ENCODE results near the gene METTL2B. TPM values are rescaled to one million over a fixed set of nuclear protein-coding genes. Genes with fewer than 3 reads are reported as not detected.
"Not testable (repeated sequence)": the region's sequence is repeated elsewhere in the genome, so short reads cannot be mapped to it uniquely, and the experiment has no call there.

Gene METTL2B
- total RNA-seq, 2 donors from 2014 or later: 16.2 to 28.9 TPM

GRCh38 chr7:128497405-128497804, 20.9 kb downstream of the METTL2B start:
- Histone ChIP-seq H3K27me3 (replicated peaks; ENCODE audit: insufficient read depth) (no peaks in the 10 kb centered on the region), H3K36me3 (no peaks in the 10 kb centered on the region), H3K27ac (no peak overlapping the region), H3K4me3 (no peak overlapping the region), H3K9me3 (no peaks in the 10 kb centered on the region), H3K4me1 (replicated peaks) (no peaks in the 10 kb centered on the region)
- TF ChIP-seq POLR2AphosphoS5 (IDR thresholded peaks at IDR 0.05) (no peak), CTCF (IDR thresholded peaks at IDR 0.05) (no peak), POLR2A (IDR thresholded peaks at IDR 0.05) (no peak)
- 90% methylated on average over 9 of the region's 9 CpGs for WGBS
- intact Hi-C loops (cut with DNase I): no loop called here
- no peak for DNase-seq (ENCODE audit: low spot score)

- intact Hi-C loops (cut with DNase I); H3K27me3 ChIP-seq (replicated peaks; ENCODE audit: insufficient read depth); H3K4me3 ChIP-seq; H3K36me3 ChIP-seq; H3K9me3 ChIP-seq; DNase-seq (ENCODE audit: low spot score); H3K4me1 ChIP-seq (replicated peaks); H3K27ac ChIP-seq: not testable (repeated sequence)
- WGBS: 91% methylated on average over 2 of the region's 2 CpGs
These were observed 28.9 kb downstream of the METTL2B start for GRCh38 chr7:128505416-128505815.

GRCh38 chr7:128506819-128507218, 30.3 kb downstream of the METTL2B start:
- H3K4me3 ChIP-seq; H3K27me3 ChIP-seq (replicated peaks; ENCODE audit: insufficient read depth); H3K4me1 ChIP-seq (replicated peaks); H3K36me3 ChIP-seq; H3K9me3 ChIP-seq; H3K27ac ChIP-seq; intact Hi-C loops (cut with DNase I); DNase-seq (ENCODE audit: low spot score): not testable (repeated sequence)
- 98% methylated on average over 3 of the region's 3 CpGs for WGBS

- H3K4me3 ChIP-seq; H3K27ac ChIP-seq; H3K4me1 ChIP-seq (replicated peaks); H3K36me3 ChIP-seq; intact Hi-C loops (cut with DNase I); DNase-seq (ENCODE audit: low spot score); H3K27me3 ChIP-seq (replicated peaks; ENCODE audit: insufficient read depth); H3K9me3 ChIP-seq: not testable (repeated sequence)
- 88% methylated on average over 5 of the region's 5 CpGs for WGBS
These were observed 30.9 kb downstream of the METTL2B start for GRCh38 chr7:128507321-128507993.

GRCh38 chr7:128511692-128512091, 35.1 kb downstream of the METTL2B start:
- DNase-seq (ENCODE audit: low spot score); intact Hi-C loops (cut with DNase I); H3K4me1 ChIP-seq (replicated peaks); H3K9me3 ChIP-seq; H3K27ac ChIP-seq; H3K4me3 ChIP-seq; H3K36me3 ChIP-seq; H3K27me3 ChIP-seq (replicated peaks; ENCODE audit: insufficient read depth): not testable (repeated sequence)
- WGBS: 74% methylated on average over 11 of the region's 11 CpGs

- intact Hi-C loops (cut with DNase I); H3K27ac ChIP-seq; H3K4me1 ChIP-seq (replicated peaks); DNase-seq (ENCODE audit: low spot score); H3K36me3 ChIP-seq; H3K9me3 ChIP-seq; H3K27me3 ChIP-seq (replicated peaks; ENCODE audit: insufficient read depth); H3K4me3 ChIP-seq: not testable (repeated sequence)
- 51% methylated on average over 6 of the region's 6 CpGs for WGBS
These were observed 38.7 kb downstream of the METTL2B start for GRCh38 chr7:128515232-128515631.

GRCh38 chr7:128517023-128517422, 40.5 kb downstream of the METTL2B start:
- H3K9me3 ChIP-seq; H3K4me1 ChIP-seq (replicated peaks); DNase-seq (ENCODE audit: low spot score); H3K36me3 ChIP-seq; intact Hi-C loops (cut with DNase I); H3K4me3 ChIP-seq; H3K27me3 ChIP-seq (replicated peaks; ENCODE audit: insufficient read depth); H3K27ac ChIP-seq: not testable (repeated sequence)
- WGBS: 68% methylated on average over 5 of the region's 5 CpGs

GRCh38 chr7:128523226-128523931, 46.8 kb downstream of the METTL2B start:
- H3K27me3 ChIP-seq (replicated peaks; ENCODE audit: insufficient read depth); intact Hi-C loops (cut with DNase I); H3K9me3 ChIP-seq; H3K36me3 ChIP-seq; H3K4me1 ChIP-seq (replicated peaks); H3K4me3 ChIP-seq; H3K27ac ChIP-seq: not testable (repeated sequence)
- 26% methylated on average over 5 of the region's 7 CpGs for WGBS
- DNase-seq (ENCODE audit: low spot score): peak; percentile 54

- intact Hi-C loops (cut with DNase I); DNase-seq (ENCODE audit: low spot score); H3K9me3 ChIP-seq; H3K4me3 ChIP-seq; H3K27ac ChIP-seq; H3K36me3 ChIP-seq; H3K27me3 ChIP-seq (replicated peaks; ENCODE audit: insufficient read depth); H3K4me1 ChIP-seq (replicated peaks): not testable (repeated sequence)
- 64% methylated on average over 9 of the region's 9 CpGs for WGBS
These were observed 47.5 kb downstream of the METTL2B start for GRCh38 chr7:128523932-128524524.

GRCh38 chr7:128525584-128525983, 49.0 kb downstream of the METTL2B start:
- H3K36me3 ChIP-seq; H3K4me1 ChIP-seq (replicated peaks); DNase-seq (ENCODE audit: low spot score); H3K27me3 ChIP-seq (replicated peaks; ENCODE audit: insufficient read depth); intact Hi-C loops (cut with DNase I); H3K4me3 ChIP-seq; H3K9me3 ChIP-seq; H3K27ac ChIP-seq: not testable (repeated sequence)
- 80% methylated on average over 4 of the region's 4 CpGs for WGBS

- DNase-seq (ENCODE audit: low spot score); H3K9me3 ChIP-seq; intact Hi-C loops (cut with DNase I); H3K36me3 ChIP-seq; H3K27ac ChIP-seq; H3K27me3 ChIP-seq (replicated peaks; ENCODE audit: insufficient read depth); H3K4me1 ChIP-seq (replicated peaks); H3K4me3 ChIP-seq: not testable (repeated sequence)
- 69% methylated on average over 3 of the region's 3 CpGs for WGBS
These were observed 49.5 kb downstream of the METTL2B start for GRCh38 chr7:128526062-128526466.

All from prostate gland (tissue), 2 donors.